HPDE6-E6E7 (cell line): Measurements from ENCODE around the gene LRRC26.
"Not testable (repeated sequence)": the region's sequence is repeated elsewhere in the genome, so short reads cannot be mapped to it uniquely, and the experiment has no call there.

ENCODE experiments used
- DNase-seq: peaks from one replicate; pipeline ENCODE4 v3.0.0; 2011; ENCODE audit warnings: missing footprints; ENCODE audit errors: extremely low spot score

Gene LRRC26

DNA sequence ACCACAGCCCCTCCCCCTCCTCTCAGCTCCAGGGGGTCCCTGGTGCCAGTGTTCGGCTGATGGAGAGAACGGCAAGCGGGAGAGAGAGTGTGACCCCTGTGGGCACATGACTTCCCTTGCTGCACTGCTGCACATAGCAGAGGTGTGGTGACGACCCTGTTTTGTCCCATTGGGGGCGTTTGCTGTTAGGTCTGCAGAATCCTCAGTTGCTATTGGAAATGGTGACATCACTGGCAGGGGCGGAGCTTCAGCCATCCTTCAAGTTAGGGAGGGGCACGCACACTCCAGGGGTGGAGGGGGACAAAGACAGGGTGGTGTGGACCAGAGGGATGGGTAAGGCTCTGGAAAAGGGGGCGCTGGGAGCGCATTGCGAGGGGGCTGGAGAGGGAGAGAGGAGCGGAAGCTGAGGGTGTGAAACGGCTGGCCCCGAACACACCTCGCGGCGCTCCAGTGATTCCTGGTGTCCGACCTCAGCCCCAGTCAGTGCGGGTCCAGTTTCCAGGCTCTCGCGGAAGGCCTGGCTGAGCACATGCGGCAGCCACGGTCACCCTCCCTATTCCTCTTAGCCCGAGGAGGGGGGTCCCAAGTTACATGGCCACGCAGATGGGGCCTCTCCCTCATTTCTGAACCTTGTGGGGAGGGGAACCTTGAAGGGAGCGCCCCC, 31.7 kb downstream of the LRRC26 start:
- no peak for DNase-seq

DNA sequence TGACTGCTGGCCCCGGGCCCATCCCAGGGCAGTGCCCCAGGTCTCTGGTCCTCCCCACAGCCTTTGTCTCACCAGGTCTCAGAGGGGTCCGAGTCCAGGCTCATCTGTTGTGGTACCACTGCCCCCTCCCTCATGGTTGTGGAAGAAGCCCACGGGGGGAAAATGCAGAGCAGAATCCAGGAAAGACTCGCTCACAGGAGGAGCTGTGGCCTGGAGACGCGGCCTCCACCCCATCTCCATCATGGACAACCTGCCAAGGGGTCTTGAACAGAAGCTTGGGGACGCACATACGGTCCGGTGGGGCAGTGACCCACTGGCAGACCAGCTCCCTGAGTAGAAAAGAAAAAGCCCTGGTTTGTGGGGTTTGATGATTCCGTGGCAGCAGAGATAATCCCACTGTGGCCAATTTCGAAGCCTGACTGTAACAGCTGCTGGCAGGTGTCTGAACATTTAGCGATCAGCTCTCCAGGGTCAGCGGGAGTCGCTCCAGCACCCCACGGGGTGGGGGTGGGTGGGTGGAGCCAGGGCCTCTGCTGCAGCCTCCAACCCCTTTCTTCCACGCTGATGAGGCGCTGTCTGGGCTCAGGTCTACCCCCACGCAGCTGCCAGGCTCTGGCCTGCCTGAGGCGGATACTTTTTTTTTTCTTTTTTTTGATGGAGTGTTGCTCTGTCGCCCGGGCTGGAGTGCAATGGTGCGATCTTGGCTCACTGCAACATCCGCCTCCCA, 32.8 kb downstream of the LRRC26 start:
- no peak for DNase-seq

DNA sequence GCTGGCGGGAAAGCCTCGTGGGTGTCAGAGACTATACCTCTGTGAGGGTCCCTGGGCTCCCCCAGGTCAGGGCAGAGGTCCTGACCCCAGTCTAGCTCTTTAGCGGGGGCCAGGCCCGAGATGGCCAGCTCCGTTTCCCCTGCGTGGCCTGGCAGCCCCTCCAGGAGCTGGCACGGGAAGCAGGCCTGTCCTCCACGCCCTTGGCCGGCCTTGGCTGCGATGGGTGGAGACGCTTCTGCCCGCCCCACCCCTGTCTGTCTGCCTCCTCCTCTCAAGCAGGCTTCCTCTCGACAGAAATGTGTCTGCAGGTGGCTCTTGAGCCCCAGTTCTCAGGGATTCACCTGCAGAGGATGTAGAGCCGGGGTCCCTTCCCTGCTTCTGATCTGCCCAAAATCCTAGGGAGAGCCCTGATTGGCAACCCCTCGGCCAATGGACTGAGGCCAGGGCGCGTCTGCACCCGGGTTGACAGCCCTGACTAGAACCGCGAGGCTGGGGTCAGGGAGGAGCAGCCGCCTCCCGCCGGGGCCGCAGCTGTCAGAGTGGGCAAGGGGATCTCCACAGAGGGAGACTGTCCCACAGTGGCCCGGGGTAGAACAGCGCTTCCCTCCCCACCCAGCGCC, 33.5 kb downstream of the LRRC26 start:
- DNase-seq: no peak

DNA sequence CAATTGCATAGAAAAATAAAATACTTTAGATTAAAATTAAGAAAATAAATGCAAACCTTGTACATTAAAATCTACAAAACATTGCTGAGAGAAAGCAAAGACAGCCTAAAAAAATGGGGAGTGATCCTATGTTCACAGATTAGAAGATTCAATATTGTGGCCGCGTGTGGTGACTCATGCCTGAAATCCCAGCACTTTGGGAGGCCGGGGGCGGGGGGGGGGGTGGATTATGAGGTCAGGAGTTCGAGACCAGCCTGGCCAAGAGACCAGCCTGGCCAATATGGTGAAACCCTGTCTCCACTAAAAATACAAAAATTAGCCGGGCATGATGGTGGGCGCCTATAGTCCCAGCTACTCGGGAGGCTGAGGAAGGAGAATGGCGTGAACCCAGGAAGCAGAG, 34.7 kb downstream of the LRRC26 start:
- not testable (repeated sequence) for DNase-seq

DNA sequence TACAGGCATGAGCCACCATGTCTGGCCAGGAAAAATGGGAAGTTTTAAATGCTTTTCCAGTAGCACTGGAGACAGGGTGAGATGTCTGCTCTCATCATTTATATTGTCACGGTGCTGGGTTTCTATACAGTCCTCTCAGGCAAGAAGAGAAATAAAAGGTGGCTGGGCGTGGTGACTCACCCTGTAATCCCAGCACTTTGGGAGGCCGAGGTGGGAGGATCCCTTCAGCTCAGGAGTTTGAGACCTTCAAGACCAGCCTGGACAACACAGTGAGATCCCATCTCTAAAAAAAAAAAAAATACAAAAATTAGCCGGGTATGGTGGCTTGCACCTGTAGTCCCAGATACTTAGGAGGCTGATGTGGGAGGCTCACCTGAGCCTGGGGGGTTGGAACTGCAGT, 35.7 kb downstream of the LRRC26 start:
- DNase-seq: no peak

- no peak for DNase-seq
Measured at GRCh38 chr9:137130176-137130755, 39.6 kb downstream of the LRRC26 start.

GRCh38 chr9:137129456-137130175, 40.2 kb downstream of the LRRC26 start:
- peak; percentile 86 for DNase-seq

DNA sequence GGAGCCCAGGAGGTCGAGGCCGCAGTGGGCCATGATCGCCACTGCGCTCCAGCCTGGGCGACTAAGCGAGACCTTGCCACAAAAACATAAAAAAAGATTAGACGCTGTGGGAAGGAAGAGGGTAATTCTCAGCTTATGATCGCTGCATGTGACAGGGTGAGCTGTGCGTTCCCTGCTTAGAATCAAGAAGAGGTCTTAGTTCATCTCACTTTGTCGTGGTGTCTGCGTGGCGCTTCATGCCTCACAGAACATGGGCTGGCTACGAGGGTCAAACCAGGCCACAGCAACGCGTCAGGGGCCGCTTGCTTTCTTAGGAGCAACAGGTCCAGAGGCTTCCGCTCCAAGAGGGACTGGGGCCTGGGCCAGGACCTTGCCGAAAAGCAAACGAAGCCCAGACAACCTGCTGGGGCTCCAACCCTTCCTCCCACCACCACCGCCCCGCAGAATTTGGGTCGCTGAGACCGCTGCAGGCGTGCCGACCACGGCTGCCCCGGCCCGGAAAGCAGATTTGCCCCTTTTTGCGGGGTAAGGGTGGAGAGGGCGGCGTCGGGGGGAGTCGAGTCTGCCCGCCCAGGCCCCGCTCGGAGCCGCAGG, 40.9 kb downstream of the LRRC26 start:
- DNase-seq: no peak

GRCh38 chr9:137128158-137128861, 41.5 kb downstream of the LRRC26 start:
- DNase-seq: no peak

- no peak for DNase-seq
Measured at GRCh38 chr9:137127301-137128157, 42.3 kb downstream of the LRRC26 start.

GRCh38 chr9:137126786-137127185, 43.1 kb downstream of the LRRC26 start:
- DNase-seq: no peak

GRCh38 chr9:137123952-137124462, 45.8 kb downstream of the LRRC26 start:
- not testable (repeated sequence) for DNase-seq

DNA sequence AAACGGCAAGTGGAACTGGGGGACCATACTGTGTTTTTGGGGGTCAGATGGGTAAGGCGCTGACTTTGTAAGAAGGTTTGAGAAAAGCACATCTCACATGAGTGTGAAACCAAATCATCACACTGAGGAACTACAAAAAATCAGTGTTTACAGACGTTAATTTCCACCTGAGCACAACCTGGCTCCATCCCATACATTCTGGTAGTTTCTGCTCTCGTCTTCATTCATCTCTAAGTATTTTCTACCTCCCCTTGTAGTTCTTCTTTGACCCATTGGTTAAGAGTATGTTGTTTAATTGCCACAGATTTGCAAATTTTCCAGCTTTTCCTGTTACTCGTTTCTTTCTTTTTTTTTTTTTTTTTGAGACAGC, 46.4 kb downstream of the LRRC26 start:
- no peak for DNase-seq

DNA sequence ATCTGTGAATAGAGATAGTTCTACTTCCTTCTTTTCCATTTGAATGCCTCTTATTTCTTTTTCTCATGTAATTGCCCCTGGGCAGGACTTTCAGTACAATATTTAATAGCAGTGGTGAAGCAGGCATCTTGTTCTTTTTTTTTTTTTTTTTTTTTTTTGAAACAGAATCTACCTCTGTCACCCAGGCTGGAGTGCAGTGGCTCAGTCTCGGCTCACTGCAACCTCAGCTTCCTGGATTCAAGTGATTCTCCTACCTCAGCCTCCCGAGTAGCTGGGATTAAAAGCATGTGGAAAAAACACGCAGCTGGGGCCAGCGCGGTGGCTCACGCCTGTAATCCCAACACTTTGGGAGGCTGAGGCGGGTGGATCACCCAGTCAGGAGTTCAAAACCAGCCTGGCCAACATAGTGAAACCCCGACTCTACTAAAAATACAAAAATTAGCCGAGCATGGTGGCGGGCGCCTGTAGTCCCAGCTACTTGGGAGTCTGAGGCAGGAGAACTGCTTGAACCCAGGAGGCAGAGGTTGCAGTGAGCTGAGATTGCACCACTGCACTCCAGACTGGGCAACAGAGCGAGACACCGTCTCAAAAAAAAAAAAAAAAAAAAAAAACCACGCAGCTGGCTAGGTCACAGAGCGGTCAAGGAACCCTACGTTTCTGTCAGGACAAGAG, 46.9 kb downstream of the LRRC26 start:
- not testable (repeated sequence) for DNase-seq

DNA sequence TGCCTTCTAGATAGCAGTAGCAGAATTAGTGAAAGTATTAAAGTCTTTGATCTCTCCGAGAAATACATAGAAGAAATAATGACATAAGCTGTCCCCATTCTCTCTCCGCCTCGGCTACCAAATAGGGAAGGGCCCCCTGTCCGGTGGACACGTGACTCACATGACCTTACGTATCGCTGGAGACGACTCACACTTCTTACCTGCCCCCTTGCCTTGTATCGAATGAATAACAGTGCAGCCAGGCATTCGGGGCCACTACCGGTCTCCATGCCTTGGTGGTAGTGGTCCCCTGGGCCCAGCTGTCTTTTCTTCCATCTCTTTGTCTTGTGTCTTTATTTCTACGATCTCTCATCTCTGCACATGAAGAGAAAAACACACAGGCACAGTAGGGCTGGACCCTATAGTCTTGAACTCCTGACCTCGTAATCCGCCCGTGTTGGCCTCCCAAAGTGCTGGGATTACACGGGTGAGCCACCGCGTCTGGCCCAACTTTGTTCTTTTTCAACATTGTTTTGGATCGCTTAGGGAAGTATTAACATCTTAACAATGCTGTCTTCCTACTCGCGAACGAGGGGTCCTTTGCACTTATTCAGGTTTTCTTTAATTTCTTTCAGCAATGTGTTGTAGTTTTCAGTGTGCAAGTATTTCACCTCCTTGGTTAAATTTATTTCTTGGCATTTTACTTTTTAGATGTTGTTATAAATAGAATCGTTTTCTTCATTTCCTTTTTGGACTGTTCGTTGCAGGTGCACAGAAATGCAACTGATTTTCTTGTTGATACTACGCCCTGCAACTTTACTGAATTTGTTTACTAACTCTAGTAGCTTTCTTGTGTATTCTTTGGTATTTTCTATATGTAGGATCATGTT, 47.7 kb downstream of the LRRC26 start:
- not testable (repeated sequence) for DNase-seq
